Muscle layer of colon (tissue), 2 donors: ENCODE measurements around the gene MAP2K5.

Experiments used
- H3K27ac ChIP-seq: one replicate; pipeline ENCODE4 v1.7.0; 2013; ENCODE audit warnings: low read depth, mild to moderate bottlenecking, low read length, moderate library complexity
- H3K27me3 ChIP-seq, 2 donors: one replicate each; pipeline ENCODE4 v1.7.0; 2013; ENCODE audit warnings: low read length in 2 of 2, mild to moderate bottlenecking in 2 of 2; ENCODE audit not compliant: insufficient read depth in 2 of 2, control insufficient read depth in 1 of 2
- H3K36me3 ChIP-seq: one replicate; pipeline ENCODE4 v1.7.0; 2013; ENCODE audit warnings: mild to moderate bottlenecking, low read length; ENCODE audit not compliant: insufficient read depth
- H3K4me1 ChIP-seq: one replicate; pipeline ENCODE4 v1.7.0; 2013; ENCODE audit warnings: mild to moderate bottlenecking, low read length; ENCODE audit not compliant: insufficient read depth
- H3K4me3 ChIP-seq, 2 donors: one replicate each; pipeline ENCODE4 v1.7.0; 2013; ENCODE audit warnings: low read length in 2 of 2, low read depth in 1 of 2, mild to moderate bottlenecking in 1 of 2, moderate library complexity in 1 of 2
- H3K9ac ChIP-seq: one replicate; pipeline ENCODE4 v1.7.0; 2013; ENCODE audit warnings: low read length
- H3K9me3 ChIP-seq: one replicate; pipeline ENCODE4 v1.7.0; 2013; ENCODE audit warnings: mild to moderate bottlenecking, low read length
- donor health status: abdominal sarcoma.
- donor health status: Adenocarcinoma of cecum.

MAP2K5 gene

DNA sequence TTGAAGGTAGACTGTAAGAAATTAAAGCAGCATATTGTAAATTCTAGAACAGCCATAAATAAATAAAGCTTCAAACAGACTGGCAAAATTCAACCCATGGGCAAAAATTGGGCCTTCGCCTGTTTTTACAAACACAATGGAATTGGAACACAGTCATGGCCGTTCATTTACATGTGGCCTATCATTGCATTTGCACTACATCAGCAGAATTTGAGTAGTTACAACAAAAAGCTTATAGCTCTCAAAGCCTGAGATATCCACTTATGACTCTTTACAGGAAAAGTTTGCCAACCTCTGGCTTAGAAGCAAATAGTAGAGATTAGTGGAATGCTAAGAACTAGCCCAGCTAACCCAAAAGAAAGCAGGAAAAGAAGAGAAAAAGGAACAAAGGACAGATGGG lies 143.2 kb downstream of the MAP2K5 start:
- Histone ChIP-seq H3K27me3 (no peaks in the 10 kb centered on the region), H3K27ac (no peak overlapping the region), H3K9me3 (no peaks in the 10 kb centered on the region), H3K4me3 (no peak overlapping the region), H3K9ac (no peak overlapping the region), H3K36me3 (peaks cover 3% of the 10 kb centered on the region), H3K4me1 (no peaks in the 10 kb centered on the region)

DNA sequence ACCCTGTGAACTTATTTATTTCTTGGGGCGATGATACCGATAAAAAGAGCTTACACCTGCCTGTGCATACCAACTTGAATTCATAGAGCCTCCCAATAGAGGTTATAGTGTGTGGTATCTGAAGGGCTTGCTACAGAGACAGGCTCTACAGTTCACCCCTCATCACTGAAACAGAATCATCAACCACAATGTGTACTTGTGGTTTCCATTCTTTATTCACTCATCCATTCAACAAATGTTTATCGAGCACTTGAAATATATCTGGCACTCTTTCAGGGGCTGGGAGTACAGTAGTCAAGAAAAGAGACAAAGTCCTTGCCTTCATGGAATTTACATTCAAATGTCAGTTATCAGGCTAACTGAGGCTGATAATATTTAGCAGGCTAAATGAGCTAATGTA lies 148.4 kb downstream of the MAP2K5 start:
- Histone ChIP-seq H3K36me3 (no peaks in the 10 kb centered on the region), H3K9me3 (no peaks in the 10 kb centered on the region), H3K4me3 (no peak overlapping the region), H3K27me3 (no peaks in the 10 kb centered on the region), H3K9ac (no peak overlapping the region), H3K4me1 (no peaks in the 10 kb centered on the region), H3K27ac (no peak overlapping the region)

DNA sequence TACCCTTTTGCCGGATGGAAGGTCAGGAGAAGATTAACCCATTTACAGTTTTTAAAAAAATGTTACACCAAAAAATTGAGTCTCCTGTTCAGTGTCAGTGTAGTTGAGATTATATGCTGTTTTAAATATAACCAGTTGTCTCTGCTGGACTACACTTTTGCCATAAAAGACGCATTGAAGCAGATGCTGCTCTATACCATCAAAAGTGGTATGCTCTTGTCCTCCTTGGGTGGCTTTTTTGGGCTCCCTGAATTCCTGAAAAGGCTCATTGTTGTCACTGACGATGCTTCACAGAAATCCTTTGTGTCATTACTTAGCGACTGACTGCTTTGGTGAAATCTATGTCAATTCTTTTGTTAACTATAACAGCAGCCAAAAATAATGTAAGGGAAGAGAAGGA lies 148.9 kb downstream of the MAP2K5 start:
- no peaks in the 10 kb centered on the region for H3K36me3 ChIP-seq
- H3K4me1 ChIP-seq: no peaks in the 10 kb centered on the region
- H3K9me3 ChIP-seq: no peaks in the 10 kb centered on the region
- no peaks in the 10 kb centered on the region for H3K27me3 ChIP-seq
- no peak overlapping the region for H3K9ac ChIP-seq
- no peak overlapping the region for H3K4me3 ChIP-seq
- no peak overlapping the region for H3K27ac ChIP-seq

DNA sequence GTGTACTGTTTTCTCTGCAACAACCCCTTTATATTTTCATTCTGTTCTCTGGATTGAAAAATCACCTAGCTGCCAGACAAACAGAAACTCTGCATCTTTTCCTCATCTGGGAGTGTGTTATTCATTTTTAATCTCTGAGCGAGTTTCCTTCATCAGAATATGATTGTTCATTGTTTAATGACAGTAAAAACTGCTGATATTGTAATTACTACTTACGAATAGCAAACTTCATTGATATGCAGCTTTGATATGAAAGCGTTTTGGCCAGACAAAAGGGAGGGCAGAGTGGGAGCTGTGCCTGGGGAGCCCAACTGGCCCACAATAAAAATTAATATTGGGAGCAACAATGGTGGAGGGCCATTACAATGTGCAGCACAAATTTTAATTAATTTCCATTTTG lies 150.1 kb downstream of the MAP2K5 start:
- H3K9me3 ChIP-seq: no peaks in the 10 kb centered on the region
- H3K27ac ChIP-seq: no peak overlapping the region

DNA sequence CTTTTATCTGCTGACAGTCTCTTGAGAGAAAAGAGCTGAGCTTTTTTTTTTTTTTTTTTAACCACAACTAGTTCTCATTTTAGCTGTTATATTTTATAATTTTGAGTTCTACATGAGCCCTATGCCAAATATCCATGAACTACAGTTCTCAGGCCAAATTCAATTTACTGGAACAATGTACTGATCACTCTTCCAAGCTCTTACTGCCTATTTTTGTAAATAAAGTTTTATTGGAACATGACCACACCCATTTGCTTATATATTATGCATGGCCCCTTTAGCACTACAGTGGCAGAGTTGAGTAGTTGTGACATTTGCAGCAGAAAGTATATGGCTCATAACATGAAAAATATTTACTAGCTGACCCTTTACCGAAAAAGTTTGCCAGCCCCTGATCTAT lies 153.6 kb downstream of the MAP2K5 start:
- H3K4me1 ChIP-seq: no peaks in the 10 kb centered on the region
- H3K9me3 ChIP-seq: no peaks in the 10 kb centered on the region
- no peaks in the 10 kb centered on the region for H3K36me3 ChIP-seq
- no peak overlapping the region for H3K27ac ChIP-seq
- H3K4me3 ChIP-seq: no peak overlapping the region
- no peaks in the 10 kb centered on the region for H3K27me3 ChIP-seq
- H3K9ac ChIP-seq: no peak overlapping the region

More for the DNA sequence above, 150.1 kb downstream of the MAP2K5 start:
- Histone ChIP-seq H3K9ac (no peak overlapping the region), H3K4me3 (no peak overlapping the region), H3K36me3 (no peaks in the 10 kb centered on the region), H3K4me1 (no peaks in the 10 kb centered on the region), H3K27me3 (no peaks in the 10 kb centered on the region)

DNA sequence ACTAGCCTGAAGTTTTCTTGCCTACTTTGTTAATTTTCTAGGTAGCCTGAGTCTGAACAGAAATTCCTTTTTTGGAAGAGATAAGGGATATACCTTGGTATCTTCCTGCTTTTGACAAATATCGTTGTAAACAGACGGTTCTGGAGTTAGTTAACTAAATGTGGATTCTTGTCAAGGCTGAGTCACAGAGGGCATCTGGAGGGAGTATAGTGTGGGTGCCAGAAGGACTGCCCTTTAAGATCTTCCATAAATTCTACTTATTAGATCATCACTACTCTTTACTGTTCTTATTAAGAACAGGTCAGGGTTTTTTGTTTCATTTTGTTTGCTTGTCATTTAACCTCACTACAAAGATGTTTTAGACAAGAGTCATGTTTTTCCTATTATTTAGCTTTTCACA lies 157.5 kb downstream of the MAP2K5 start:
- H3K27me3 ChIP-seq: no peaks in the 10 kb centered on the region
- peaks cover 6% of the 10 kb centered on the region for H3K36me3 ChIP-seq
- no peak overlapping the region for H3K9ac ChIP-seq
- no peaks in the 10 kb centered on the region for H3K4me1 ChIP-seq
- H3K9me3 ChIP-seq: no peaks in the 10 kb centered on the region
- H3K27ac ChIP-seq: no peak overlapping the region
- H3K4me3 ChIP-seq: no peak overlapping the region

DNA sequence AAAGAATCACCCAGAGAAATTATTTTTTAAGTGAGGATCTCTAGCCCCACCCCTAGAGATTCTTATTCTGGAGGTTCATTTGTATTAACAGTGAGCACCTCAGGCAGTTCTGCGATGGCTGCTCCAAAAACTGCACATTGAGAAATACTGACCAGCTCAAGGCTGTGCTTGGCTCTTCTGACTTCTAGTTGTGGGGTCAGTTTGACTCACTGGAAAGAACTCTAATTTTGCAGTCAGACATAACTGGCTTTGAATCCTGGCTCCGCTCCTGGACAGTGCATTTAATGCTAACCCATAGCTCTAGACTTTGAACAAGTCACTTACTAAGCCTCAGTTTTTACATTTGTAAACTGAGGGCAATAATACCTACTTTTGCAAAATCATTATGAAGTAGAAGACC lies 159.2 kb downstream of the MAP2K5 start:
- Histone ChIP-seq H3K4me1 (no peaks in the 10 kb centered on the region), H3K9me3 (no peaks in the 10 kb centered on the region), H3K27me3 (no peaks in the 10 kb centered on the region), H3K9ac (no peak overlapping the region), H3K27ac (no peak overlapping the region), H3K4me3 (no peak overlapping the region), H3K36me3 (peaks cover 6% of the 10 kb centered on the region)

DNA sequence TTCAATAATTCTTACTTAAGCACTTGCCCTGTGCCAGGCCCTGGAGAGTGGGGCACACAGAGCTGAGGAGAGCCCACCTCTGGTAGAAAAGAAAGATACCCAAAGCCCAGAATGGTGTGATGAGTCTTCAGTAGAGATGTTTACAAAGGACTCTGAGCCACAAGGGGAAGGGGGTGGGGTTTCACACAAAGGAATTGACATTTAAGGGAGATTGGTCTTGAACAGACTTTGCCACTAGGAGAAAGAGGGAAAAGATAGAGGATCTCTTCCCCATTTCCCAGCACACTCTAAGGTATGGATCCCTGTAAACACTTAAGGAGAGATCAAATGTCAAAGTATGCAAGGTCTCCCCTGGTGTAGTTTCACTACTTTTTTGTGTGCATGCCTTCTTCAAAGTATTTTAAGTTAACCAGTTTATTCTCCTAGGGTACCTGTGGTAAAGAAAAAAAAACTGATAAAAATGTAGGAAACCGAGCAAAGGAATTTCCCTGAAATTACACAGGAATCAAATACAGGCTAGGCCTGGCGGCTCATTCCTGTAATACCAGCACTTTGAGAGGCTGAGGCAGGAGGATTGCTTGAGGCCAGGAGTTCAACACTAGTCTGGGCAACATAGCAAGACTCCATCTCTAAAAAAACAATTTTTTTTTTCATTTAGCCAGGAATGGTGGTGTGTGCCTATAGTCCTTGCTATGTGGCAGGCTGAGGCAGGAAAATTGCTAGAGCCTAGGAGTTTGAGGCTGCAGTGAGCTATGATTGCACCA lies 165.2 kb downstream of the MAP2K5 start:
- no peak overlapping the region for H3K27ac ChIP-seq
- no peaks in the 10 kb centered on the region for H3K4me1 ChIP-seq
- no peaks in the 10 kb centered on the region for H3K27me3 ChIP-seq
- no peak overlapping the region for H3K9ac ChIP-seq
- no peak overlapping the region for H3K4me3 ChIP-seq
- H3K36me3 ChIP-seq: peaks cover 12% of the 10 kb centered on the region
- no peaks in the 10 kb centered on the region for H3K9me3 ChIP-seq

DNA sequence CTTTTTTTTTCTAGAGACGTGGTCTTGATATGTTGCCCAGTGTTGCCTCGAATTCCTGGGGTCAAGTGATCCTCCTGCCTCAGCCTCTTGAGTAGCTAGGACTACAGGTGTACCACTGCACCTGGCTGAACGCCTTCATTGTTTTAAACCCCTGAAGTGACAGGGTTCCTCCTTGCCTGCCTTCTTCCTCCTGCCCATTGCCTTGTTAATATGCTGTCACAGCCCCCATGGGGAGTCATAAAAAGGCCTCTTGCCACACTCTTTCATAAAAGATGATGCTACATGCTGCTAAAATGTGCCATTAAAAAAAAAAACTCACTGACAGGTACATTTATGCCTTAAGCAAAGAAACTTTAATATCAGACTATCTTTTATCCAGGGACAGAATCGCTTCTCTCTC lies 166.0 kb downstream of the MAP2K5 start:
- Histone ChIP-seq H3K9me3 (no peaks in the 10 kb centered on the region), H3K4me1 (no peaks in the 10 kb centered on the region), H3K9ac (no peak overlapping the region), H3K4me3 (no peak overlapping the region), H3K27ac (no peak overlapping the region), H3K36me3 (peaks cover 6% of the 10 kb centered on the region), H3K27me3 (no peaks in the 10 kb centered on the region)

DNA sequence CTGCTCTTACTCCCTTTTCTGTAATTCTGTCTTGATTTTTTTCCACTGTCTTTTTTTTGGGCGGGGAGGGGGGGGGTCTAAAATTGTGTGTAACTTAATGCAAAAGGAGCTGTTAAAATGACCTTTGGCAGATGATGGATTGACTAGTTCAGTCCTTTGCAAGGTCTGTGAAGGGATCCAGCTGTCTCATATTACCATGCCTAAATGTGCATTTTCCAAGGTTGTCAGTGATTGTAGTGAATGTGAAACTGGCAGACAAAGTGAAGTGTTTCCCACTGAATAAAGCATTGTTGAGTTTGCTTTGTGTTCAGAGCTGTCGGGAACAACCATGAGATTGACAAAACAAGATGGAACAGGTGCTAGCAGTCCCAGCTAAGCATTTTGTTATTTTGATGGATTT lies 172.7 kb downstream of the MAP2K5 start:
- Histone ChIP-seq H3K36me3 (no peaks in the 10 kb centered on the region), H3K9me3 (no peaks in the 10 kb centered on the region), H3K27ac (no peak overlapping the region), H3K4me1 (no peaks in the 10 kb centered on the region), H3K9ac (no peak overlapping the region), H3K27me3 (no peaks in the 10 kb centered on the region), H3K4me3 (no peak overlapping the region)

DNA sequence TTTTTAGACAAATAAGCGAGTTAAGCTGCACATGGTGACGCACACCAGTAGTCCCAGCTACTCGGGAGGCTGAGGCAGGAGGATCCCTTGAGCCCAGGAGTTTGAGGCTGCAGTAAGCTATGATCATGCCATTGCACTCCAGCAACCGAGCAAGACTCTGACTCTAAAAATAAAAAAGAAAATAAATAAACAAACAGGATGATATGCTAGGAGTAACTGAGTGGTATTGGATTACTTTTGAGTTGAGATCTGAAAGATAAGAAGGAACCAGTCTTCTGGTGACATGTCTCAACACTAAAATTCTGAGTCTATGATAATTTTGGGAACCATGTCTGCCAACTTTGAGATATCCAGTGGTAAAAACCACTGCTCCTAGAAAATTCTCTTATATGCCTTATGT lies 173.7 kb downstream of the MAP2K5 start:
- H3K27me3 ChIP-seq: no peaks in the 10 kb centered on the region
- no peaks in the 10 kb centered on the region for H3K4me1 ChIP-seq
- H3K27ac ChIP-seq: no peak overlapping the region

DNA sequence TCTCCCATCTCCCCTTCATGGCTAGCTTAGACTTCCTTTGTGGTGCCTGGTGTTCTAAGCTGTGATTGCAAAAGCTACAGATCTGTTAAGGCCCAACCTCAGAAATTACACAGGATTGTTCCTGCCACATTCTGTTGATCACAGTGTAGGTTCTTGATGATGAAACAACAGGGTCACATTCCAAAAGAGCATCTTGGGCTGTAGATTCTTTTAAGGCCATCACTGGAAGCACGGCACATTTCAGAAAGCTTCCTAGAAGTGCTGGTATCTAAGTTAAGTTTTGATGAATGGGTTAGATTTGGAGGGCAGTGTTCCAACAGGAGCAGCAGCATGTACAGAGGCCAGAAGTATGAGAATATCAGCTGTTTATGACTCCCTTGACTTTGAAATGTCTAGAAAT lies 175.3 kb downstream of the MAP2K5 start:
- H3K27ac ChIP-seq: no peak overlapping the region
- H3K9ac ChIP-seq: no peak overlapping the region
- no peak overlapping the region for H3K4me3 ChIP-seq
- no peaks in the 10 kb centered on the region for H3K36me3 ChIP-seq
- H3K27me3 ChIP-seq: no peaks in the 10 kb centered on the region
- no peaks in the 10 kb centered on the region for H3K4me1 ChIP-seq
- no peaks in the 10 kb centered on the region for H3K9me3 ChIP-seq

More for the DNA sequence above, 173.7 kb downstream of the MAP2K5 start:
- no peaks in the 10 kb centered on the region for H3K9me3 ChIP-seq
- no peaks in the 10 kb centered on the region for H3K36me3 ChIP-seq
- no peak overlapping the region for H3K4me3 ChIP-seq
- H3K9ac ChIP-seq: no peak overlapping the region
